A172 (cell line): ENCODE measurements around the gene YIPF2. TPM values are rescaled to one million over a fixed set of nuclear protein-coding genes. Genes with fewer than 3 reads are reported as not detected.
"Not testable (repeated sequence)": the region's sequence is repeated elsewhere in the genome, so short reads cannot be mapped to it uniquely, and the experiment has no call there.

ENCODE experiments used
- DNase-seq: peaks from one replicate; pipeline ENCODE4 v3.0.0-alpha.2; 2015; ENCODE audit warnings: low spot score
- total RNA-seq: library from RNA; depleted of rRNA; stranded (reverse); fragments of >200 nt; shearing (Covaris generic); gene quantifications from 2 replicates; pipeline ENCODE4 v1.2.3, GENCODE V29; 2014

YIPF2 gene
- total RNA-seq, 1 experiment from 2014 or later = 72.8 TPM

GRCh38 chr19:10911579-10912363, 16.7 kb downstream of the YIPF2 start:
- peak; percentile 26 for DNase-seq

DNA sequence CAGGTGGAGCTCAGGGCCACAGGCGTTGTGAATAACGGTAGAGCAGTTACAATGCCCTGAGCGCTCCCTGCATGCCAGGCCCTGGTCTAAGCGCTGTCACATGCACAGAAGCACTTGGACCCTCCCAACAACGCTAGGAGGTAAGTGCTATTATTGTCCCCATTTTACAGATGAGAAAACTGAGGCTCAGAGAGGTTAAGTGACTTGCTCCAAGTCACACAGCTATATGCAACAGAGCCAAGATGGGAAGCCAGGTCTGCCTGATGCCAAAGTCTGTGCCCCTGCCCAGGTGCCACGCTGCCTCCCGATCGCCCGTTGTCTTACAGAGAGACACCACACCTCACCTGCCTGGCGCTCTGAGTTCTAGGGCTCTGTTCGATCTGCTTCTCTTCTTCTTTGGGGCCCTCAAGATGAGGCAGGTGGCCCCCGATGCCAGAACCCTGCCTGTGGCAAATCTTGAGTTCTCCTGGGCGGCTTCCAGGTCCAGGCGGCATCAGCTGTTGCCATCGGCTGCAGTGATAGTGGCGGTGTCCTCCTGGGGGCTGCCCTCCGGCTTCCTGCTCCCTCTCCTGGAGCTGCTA, 20.0 kb downstream of the YIPF2 start:
- no peak for DNase-seq

- DNase-seq = no peak
These were observed 20.5 kb downstream of the YIPF2 start for GRCh38 chr19:10907925-10908324.

GRCh38 chr19:10899151-10899653, 29.2 kb downstream of the YIPF2 start:
- DNase-seq = no peak

DNA sequence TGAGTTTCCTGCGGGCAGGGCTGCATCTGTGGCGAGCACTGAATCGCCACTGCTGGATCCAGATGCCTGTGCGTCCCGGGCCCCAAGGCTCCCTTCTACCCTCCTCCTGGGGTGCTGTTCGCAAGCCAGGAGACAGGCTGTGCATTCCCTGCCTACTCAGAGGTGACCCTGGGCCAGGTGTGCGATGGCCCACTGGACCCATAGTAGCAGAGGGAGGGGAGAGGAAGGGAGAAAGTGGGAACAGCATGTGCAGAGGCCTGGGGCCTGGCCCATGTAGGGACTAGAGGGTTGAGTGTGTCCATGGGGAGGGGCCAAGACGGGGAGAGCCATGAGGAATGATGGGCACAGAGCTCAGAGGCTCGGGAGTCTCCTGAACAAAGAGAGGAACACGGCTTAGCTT, 29.8 kb downstream of the YIPF2 start:
- no peak for DNase-seq

GRCh38 chr19:10896851-10897526, 31.4 kb downstream of the YIPF2 start:
- no peak for DNase-seq

DNA sequence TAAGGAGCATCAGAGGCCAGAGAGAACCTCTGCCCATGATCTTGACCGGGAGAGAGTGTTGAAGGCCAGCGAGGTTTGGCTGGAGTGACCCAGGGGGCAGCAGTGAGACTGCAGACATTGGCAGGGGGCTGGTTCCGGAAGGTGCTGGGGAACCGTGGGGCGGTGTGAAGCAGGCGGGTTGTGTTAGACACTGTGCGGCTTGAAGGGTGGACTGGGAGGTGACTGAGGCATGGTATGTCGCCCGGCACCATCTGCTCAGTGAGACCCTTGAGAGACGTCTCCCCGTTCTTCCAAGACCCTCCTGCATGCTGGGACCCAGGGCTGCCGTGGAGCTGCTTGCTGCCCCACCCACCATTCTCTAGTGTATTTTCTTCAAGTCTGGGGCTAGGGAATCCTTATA, 32.5 kb downstream of the YIPF2 start:
- DNase-seq = no peak

DNA sequence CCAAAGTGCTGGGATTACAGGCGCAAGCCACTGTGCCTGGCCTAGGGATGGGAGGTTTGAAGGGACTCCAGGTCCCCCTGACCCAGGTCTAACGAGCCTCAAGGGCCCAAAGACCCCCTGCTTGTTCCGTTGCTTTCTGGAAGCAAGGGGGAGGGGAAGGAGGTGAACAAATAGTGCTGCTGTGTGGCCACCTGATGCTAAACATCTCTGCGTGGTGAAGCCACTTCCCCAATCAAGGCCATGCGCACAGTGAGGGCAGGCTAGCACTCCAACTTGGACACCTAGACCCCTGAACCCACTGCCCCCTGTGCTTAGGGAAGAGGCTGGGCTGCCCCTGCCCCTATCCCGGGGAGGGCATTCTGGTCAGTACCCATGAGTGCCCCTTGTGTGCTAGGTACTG, 33.1 kb downstream of the YIPF2 start:
- no peak for DNase-seq

- no peak for DNase-seq
These were observed 33.6 kb downstream of the YIPF2 start for GRCh38 chr19:10894911-10895213.

GRCh38 chr19:10892256-10892655, 36.2 kb downstream of the YIPF2 start:
- no peak for DNase-seq

DNA sequence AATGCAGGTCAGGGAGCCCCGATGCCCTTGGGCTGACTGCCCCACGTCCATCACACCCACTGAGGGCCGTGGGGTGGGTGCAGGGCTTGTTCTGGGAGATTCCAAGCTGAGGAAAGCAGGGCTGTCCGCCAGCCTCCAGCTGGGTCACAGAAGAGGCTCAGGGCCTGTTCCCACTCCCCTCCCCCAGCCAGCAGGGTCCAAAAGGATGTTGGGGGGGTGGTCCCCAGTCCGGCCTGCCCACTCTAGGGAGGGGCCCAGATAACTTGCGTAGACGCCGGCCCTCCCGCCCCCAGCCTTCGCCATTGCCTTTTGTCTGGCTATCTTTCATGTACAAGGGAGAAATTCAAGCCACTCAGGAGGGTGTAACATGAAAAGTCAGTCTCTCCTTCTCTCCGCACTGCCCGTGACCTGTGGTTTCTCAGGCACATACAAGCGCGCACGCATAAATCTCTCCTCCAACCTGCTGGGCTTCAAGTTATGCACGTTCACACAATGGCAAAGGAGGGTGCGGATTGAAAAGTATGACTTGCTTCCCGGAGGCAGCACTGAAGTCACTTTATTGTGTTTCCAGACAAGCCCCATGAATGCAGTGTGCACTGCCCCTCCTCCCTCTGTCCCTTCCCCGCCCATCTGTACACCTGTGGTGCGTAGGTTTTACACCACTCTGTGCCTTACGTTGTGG, 36.9 kb downstream of the YIPF2 start:
- no peak for DNase-seq

DNA sequence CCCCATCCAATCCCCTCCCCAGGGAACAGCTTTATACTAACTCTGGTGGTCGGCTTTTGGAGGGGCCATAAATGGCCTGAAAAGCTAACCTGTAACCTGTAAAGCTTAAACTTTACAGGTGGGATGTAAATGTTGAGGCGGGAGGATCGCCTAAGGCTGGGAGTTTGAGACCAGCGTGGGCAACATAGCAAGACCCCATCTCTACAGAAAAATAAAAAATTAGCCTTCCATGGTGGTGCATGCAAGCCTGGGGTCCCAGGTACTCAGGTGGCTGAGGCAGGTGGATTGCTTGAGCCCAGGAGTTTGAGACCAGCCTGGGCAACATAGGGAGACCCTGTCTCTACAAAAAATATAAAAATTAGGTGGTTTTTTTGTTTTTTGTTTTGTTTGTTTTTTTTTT, 38.6 kb downstream of the YIPF2 start:
- DNase-seq = no peak

DNA sequence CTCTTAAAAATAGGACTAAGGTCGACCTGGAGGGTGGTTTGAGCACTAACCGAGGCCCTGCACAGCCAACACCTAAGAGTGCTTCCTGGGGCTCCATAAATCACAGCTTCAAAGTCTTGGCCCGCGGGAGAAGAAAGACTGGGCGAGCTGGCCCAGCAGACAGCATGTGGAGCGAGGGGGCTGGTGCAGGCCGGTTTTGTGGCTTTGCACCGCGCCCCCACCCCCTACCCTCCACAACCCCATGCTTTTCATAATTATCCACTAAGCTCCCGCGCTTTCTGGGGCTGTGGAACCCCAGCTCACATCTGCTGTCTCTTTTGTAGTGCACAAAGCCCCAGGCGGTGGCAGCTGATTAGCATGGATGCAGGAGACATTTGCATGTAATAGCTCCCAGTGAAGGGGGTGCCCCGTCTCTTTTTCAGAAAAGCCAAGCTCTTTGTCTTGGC, 40.0 kb downstream of the YIPF2 start:
- no peak for DNase-seq

GRCh38 chr19:10887616-10888367, 40.6 kb downstream of the YIPF2 start:
- DNase-seq = no peak

- no peak for DNase-seq
These were observed 43.0 kb downstream of the YIPF2 start for GRCh38 chr19:10885201-10886169.

DNA sequence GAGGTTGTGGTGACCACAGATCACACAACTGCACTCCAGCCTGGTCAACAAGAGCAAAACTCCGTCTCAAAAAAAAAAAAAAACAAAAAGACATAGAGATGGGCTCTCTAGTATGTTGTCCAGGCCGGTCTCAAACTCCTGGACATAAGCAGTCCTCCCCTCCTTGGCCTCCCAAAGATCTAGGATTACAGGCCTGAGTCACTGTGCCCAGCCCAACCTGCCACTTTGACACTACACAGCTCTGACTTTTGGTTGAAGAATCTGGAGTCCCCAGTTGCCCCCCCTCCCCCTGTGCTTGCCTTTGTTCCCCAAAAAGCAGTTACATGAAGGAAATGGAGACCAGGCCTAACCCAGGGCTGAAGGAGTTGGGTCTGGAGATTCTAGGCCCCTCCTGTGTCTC, 44.2 kb downstream of the YIPF2 start:
- DNase-seq = peak; percentile 34

GRCh38 chr19:10882108-10882457, 46.4 kb downstream of the YIPF2 start:
- no peak for DNase-seq

GRCh38 chr19:10881403-10882107, 46.9 kb downstream of the YIPF2 start:
- no peak for DNase-seq

DNA sequence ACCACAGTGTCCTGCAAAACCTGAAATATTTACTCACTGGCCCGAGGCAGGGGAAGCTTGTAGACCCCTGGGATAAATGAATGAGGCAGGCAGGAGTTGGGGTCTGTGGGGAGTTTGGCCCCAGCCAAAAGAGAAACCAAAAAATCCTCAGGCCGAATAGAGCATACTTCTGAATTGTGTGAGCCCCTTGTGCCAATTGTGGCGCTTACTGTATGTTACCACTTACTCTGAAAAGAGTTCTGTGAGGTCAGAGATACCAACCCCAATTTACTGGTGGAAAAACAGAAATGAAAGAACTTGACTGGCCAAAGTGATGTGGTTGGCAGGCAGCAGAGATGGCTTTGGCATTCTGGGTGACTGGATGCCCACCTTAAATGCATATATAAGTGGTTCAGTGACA, 50.2 kb downstream of the YIPF2 start:
- DNase-seq = no peak

DNA sequence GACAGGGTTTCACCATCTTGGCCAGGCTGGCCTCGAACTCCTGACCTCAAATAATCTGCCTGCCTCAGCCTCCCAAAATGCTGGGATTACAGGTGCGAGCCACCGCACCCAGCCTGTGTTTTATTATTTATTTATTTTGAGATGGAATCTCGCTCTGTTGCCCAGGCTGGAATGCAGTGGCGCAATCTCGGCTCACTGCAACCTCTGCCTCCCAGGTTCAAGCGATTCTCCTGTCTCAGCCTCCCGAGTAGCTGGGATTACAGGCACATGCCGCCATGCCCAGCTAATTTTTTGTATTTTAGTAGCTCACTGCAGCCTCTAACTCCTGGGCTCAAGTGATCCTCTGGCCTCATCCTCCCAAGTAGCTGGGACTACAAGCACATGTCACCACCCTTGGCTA, 50.8 kb downstream of the YIPF2 start:
- not testable (repeated sequence) for DNase-seq
